Panc1 (cell line): ENCODE results near the gene RALGAPA1. TPM values are rescaled to one million over a fixed set of nuclear protein-coding genes. Genes with fewer than 3 reads are reported as not detected.

Source experiments
- ATAC-seq: fragments of 200-7000 bp; cut with Tn5 transposase; 2 replicates; pipeline ENCODE4 v1.9.1; 2020; ENCODE audit warnings: mild to moderate bottlenecking, moderate library complexity
- BruUV-seq: library from RNA; stranded (reverse); fragments of 400-500 nt; replicated peaks from 2 replicates; lab custom pipeline; 2021; lab: Mats Ljungman, UMichigan
- CTCF ChIA-PET: fragments of 300-600 bp; sonication (Branson Sonifier 250); formaldehyde crosslinking; loops from one replicate; lab custom pipeline; 2022; ENCODE audit warnings: antibody characterized with exemption; lab: Charles Lee
- POLR2A ChIA-PET: fragments of 300-600 bp; sonication (Branson Sonifier 250); formaldehyde crosslinking; loops from one replicate; lab custom pipeline; 2022; ENCODE audit warnings: antibody characterized with exemption; lab: Charles Lee
- DNase-seq: peaks from one replicate; pipeline ENCODE4 v3.0.0-alpha.2; 2010; ENCODE audit warnings: low read depth, low spot score
- H3K27ac ChIP-seq: 2 replicates; pipeline ENCODE4 v1.5.1; 2011; ENCODE audit warnings: mild to moderate bottlenecking, low read length, inconsistent platforms
- H3K27me3 ChIP-seq: fragments of 200-500 bp; sonication (Bioruptor generic); 2 replicates; pipeline ENCODE4 v1.6.0; 2014; ENCODE audit warnings: low read length, inconsistent platforms; ENCODE audit not compliant: control insufficient read depth, insufficient read depth
- H3K36me3 ChIP-seq: fragments of 200-500 bp; sonication (Bioruptor generic); 2 replicates; pipeline ENCODE4 v1.5.1; 2014; ENCODE audit warnings: inconsistent platforms, mild to moderate bottlenecking, low read length, moderate library complexity; ENCODE audit not compliant: control insufficient read depth, insufficient read depth
- H3K4me1 ChIP-seq: 2 replicates; pipeline ENCODE4 v1.5.1; 2011; ENCODE audit warnings: inconsistent platforms, mild to moderate bottlenecking, low read length, moderate library complexity; ENCODE audit not compliant: control insufficient read depth, insufficient read depth
- H3K4me3 ChIP-seq, 2 experiments: 2 replicates each; pipeline ENCODE4 v1.5.1; 2011 to 2012; ENCODE audit warnings: low read depth in 2 of 2, low read length in 2 of 2, mild to moderate bottlenecking in 2 of 2, inconsistent platforms in 1 of 2, moderate library complexity in 1 of 2
- H3K9me3 ChIP-seq: fragments of 200-500 bp; sonication (Bioruptor generic); 2 replicates; pipeline ENCODE4 v1.5.1; 2014; ENCODE audit warnings: low read depth, mild to moderate bottlenecking, inconsistent platforms, low read length, moderate library complexity; ENCODE audit not compliant: control insufficient read depth, insufficient read depth
- POLR2AphosphoS5 ChIP-seq: IDR thresholded peaks from 2 replicates; pipeline ENCODE4 v1.6.1; 2012; ENCODE audit warnings: mild to moderate bottlenecking, low read depth, low read length, moderate library complexity
- REST ChIP-seq, 2 experiments: IDR thresholded peaks; 2 replicates each; pipeline ENCODE4 v1.6.1; 2011 to 2012; ENCODE audit warnings: low read depth in 2 of 2, control low read depth in 1 of 2, low read length in 1 of 2, mild to moderate bottlenecking in 1 of 2, moderate library complexity in 1 of 2; ENCODE audit not compliant: insufficient read depth in 1 of 2
- SIN3A ChIP-seq: IDR thresholded peaks from 2 replicates; pipeline ENCODE4 v1.6.1; 2012; ENCODE audit warnings: low read depth, mild to moderate bottlenecking, low read length, moderate library complexity, borderline replicate concordance; ENCODE audit not compliant: insufficient read depth
- TCF7L2 ChIP-seq: IDR thresholded peaks from 2 replicates; pipeline ENCODE4 v1.6.1; 2011; ENCODE audit warnings: mild to moderate bottlenecking, low read depth, low read length, inconsistent platforms
- in situ Hi-C: cut with HindIII; loops from 2 replicates; pipeline ENCODE4 v1.10.0; 2016; ENCODE audit warnings: low sequenced_read_pairs, low pct_unique_long_range_greater_than_20kb
- intact Hi-C: fragments of 100-400 bp; cut with micrococcal nuclease; formaldehyde crosslinking; loops from one replicate; pipeline ENCODE4 v1.10.0; 2022; ENCODE audit not compliant: unreplicated experiment
- total RNA-seq: library from RNA; stranded (reverse); gene quantifications from one replicate; pipeline ENCODE4 v1.2.1, GENCODE V29; 2021; ENCODE audit not compliant: unreplicated experiment
- TF ChIP-seq, protein P1 (sequence below): fragments of 450-650 bp; IDR thresholded peaks from 2 replicates; pipeline ENCODE4 v1.5.1; 2017; ENCODE audit warnings: mild to moderate bottlenecking

RALGAPA1 gene
- total RNA-seq, 1 experiment from 2014 or later, result 31.5 TPM

DNA sequence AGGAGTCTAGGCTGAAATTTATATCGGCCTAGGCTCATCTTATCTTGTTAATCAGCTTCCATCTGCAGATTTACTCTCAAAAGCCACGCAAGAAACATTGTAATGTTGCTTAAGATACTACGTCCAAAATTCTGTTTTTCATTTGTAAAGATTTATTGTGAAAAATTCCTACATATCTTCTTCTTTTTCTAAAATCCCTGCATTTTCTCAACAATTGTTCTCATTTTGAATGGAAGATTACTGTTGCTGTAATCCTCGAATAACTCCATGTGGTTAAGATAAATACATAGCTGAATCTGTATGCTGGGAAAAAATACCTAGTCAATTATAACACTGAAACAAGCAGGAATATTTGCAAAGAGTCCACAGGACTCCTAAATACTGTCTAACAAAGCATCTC lies 259.5 kb downstream of the RALGAPA1 start:
- DNase-seq (no peak), ATAC-seq (no peak)
- Histone ChIP-seq H3K36me3 (no peaks in the 10 kb centered on the region), H3K9me3 (no peaks in the 10 kb centered on the region), H3K27me3 (no peaks in the 10 kb centered on the region), H3K4me3 (no peak overlapping the region), H3K27ac (no peak overlapping the region), H3K4me1 (no peaks in the 10 kb centered on the region)
- CTCF ChIA-PET, result no interaction called here
- in situ Hi-C loops (no loop called here), intact Hi-C loops (no loop called here)
- BruUV-seq, result no TSS peak
- POLR2A ChIA-PET, result no interaction called here
- no peak for TF ChIP-seq SIN3A
- TF ChIP-seq, protein P1, sequence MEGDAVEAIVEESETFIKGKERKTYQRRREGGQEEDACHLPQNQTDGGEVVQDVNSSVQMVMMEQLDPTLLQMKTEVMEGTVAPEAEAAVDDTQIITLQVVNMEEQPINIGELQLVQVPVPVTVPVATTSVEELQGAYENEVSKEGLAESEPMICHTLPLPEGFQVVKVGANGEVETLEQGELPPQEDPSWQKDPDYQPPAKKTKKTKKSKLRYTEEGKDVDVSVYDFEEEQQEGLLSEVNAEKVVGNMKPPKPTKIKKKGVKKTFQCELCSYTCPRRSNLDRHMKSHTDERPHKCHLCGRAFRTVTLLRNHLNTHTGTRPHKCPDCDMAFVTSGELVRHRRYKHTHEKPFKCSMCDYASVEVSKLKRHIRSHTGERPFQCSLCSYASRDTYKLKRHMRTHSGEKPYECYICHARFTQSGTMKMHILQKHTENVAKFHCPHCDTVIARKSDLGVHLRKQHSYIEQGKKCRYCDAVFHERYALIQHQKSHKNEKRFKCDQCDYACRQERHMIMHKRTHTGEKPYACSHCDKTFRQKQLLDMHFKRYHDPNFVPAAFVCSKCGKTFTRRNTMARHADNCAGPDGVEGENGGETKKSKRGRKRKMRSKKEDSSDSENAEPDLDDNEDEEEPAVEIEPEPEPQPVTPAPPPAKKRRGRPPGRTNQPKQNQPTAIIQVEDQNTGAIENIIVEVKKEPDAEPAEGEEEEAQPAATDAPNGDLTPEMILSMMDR, result no peak
- TF ChIP-seq REST (IDR thresholded peaks at IDR 0.05; ENCODE audit: insufficient read depth in 1 of 2, low read depth in 2 of 2, low read length in 1 of 2), result no peak
- no peak for TF ChIP-seq TCF7L2

DNA sequence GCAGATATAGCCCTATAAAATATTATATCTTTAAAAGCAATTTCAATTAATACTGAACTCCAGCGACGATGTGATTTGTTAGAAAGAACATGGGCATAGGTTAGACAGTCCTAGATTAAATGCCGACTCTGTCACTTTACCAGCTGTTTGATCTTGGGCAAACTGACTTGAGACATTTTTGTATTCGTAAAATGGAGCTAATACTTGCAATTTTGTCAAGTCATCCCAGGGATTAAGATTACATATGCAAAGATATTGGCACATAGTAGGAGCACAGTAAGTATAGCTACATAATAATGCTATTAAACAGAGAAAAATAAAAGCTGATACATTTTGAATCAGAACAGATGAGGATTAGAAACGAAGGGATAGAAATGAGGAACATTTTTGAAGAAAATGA lies 266.1 kb downstream of the RALGAPA1 start:
- BruUV-seq, result no TSS peak
- intact Hi-C loops (no loop called here), in situ Hi-C loops (no loop called here)
- Histone ChIP-seq H3K27me3 (no peaks in the 10 kb centered on the region), H3K4me1 (no peaks in the 10 kb centered on the region), H3K36me3 (no peaks in the 10 kb centered on the region), H3K4me3 (no peak overlapping the region), H3K27ac (no peak overlapping the region), H3K9me3 (no peaks in the 10 kb centered on the region)
- DNase-seq (no peak), ATAC-seq (no peak)
- TF ChIP-seq TCF7L2, result no peak
- ChIA-PET CTCF (no interaction called here), POLR2A (no interaction called here)

- H3K27ac ChIP-seq, result no peak overlapping the region
- in situ Hi-C loops (no loop called here), intact Hi-C loops (no loop called here)
- BruUV-seq, result no TSS peak
- ChIA-PET CTCF (no interaction called here), POLR2A (no interaction called here)
- H3K9me3 ChIP-seq, result no peaks in the 10 kb centered on the region
- DNase-seq, result no peak
- TF ChIP-seq, protein P1, result no peak
- TF ChIP-seq REST (IDR thresholded peaks at IDR 0.05; ENCODE audit: insufficient read depth in 1 of 2, low read depth in 2 of 2, low read length in 1 of 2) (no peak), TCF7L2 (no peak), SIN3A (no peak), POLR2AphosphoS5 (no peak)
- no peak for ATAC-seq
- no peaks in the 10 kb centered on the region for H3K36me3 ChIP-seq
- no peaks in the 10 kb centered on the region for H3K27me3 ChIP-seq
- H3K4me1 ChIP-seq, result no peaks in the 10 kb centered on the region
- H3K4me3 ChIP-seq, result no peak overlapping the region
These were observed 269.1 kb downstream of the RALGAPA1 start for GRCh38 chr14:35539969-35540368.
